ENCODE results near the gene GH2. TPM values are rescaled to one million over a fixed set of nuclear protein-coding genes. Genes with fewer than 3 reads are reported as not detected.

GH2 gene
- not detected in 2 replicates for total RNA-seq

GRCh38 chr17:63881935-63882601 is at the start of gene GH2:
Gene GH2 (minus strand): TSS chr17:63881944. CDS start chr17:63881801, 143 bp downstream.

GRCh38 chr17:63918789-63919305 is 37.1 kb upstream of the GH2 start, which contains the start of gene GH1:
Gene GH1 (minus strand): TSS chr17:63918839. CDS start chr17:63918776, 63 bp downstream.

GRCh38 chr17:63911041-63911635 is 29.4 kb upstream of the GH2 start, which contains the start of gene CSHL1:
Gene CSHL1 (minus strand): TSS chr17:63911258. CDS start chr17:63911196, 62 bp downstream.

GRCh38 chr17:63896524-63897354 is 15.0 kb upstream of the GH2 start, which contains the start of gene CSH1:
Gene CSH1 (minus strand): TSS chr17:63896574. CDS start chr17:63896511, 63 bp downstream.

GRCh38 chr17:63873577-63873976 is 8.2 kb downstream of the GH2 start, which contains the start of gene CSH2:
Gene CSH2 (minus strand): TSS chr17:63873677. CDS start chr17:63873614, 63 bp downstream.

GRCh38 chr17:63842540-63843386 is 39.0 kb downstream of the GH2 start, which contains the start of gene SMARCD2:
Gene SMARCD2 (minus strand): TSS chr17:63842685. CDS start chr17:63842674, 11 bp downstream.

Small RNA genes within 50 kb of the gene (small RNA-seq; reads per million reads assigned to genes)
- gene AC040958.1 (not detected), gene AC127029.1 (not detected), gene GH1 (not detected)

Other genes with a start within 250 kb of the GH2 start
- gene LIMD2, start 181.8 kb downstream of the GH2 start, total RNA-seq, result 6.8 and 10.5 TPM in 2 replicates
- gene STRADA, start 140.1 kb downstream of the GH2 start, total RNA-seq, result 23.9 and 29.4 TPM in 2 replicates
- 47.6 and 51.0 TPM in 2 replicates for gene CCDC47, start 108.3 kb downstream of the GH2 start, total RNA-seq
- gene DDX42, start 107.8 kb downstream of the GH2 start, total RNA-seq, result 66.4 and 72.7 TPM in 2 replicates
- gene PSMC5, start 54.5 kb downstream of the GH2 start, total RNA-seq, result 30.3 and 36.3 TPM in 2 replicates
- 29.5 and 44.5 TPM in 2 replicates for gene FTSJ3, start 54.3 kb downstream of the GH2 start, total RNA-seq
- 92.8 and 99.9 TPM in 2 replicates for gene SMARCD2, start 39.3 kb downstream of the GH2 start, total RNA-seq
- gene CSH2, start 8.3 kb downstream of the GH2 start, total RNA-seq, result not detected in 2 replicates
- gene CSH1, start 14.6 kb upstream of the GH2 start, total RNA-seq, result not detected in 2 replicates
- not detected in 2 replicates for gene CSHL1, start 29.3 kb upstream of the GH2 start, total RNA-seq
- gene GH1, start 36.9 kb upstream of the GH2 start, total RNA-seq, result not detected in 2 replicates
- gene CD79B, start 50.4 kb upstream of the GH2 start, total RNA-seq, result 0.16 and 0.24 TPM in 2 replicates
- gene SCN4A, start 91.0 kb upstream of the GH2 start, total RNA-seq, result under 0.01 TPM in 1 of 2 replicates, not detected in the other
- under 0.01 TPM in 1 of 2 replicates, not detected in the other for gene PRR29, start 116.4 kb upstream of the GH2 start, total RNA-seq
- gene ICAM2, start 138.7 kb upstream of the GH2 start, total RNA-seq, result 0.73 and 1.5 TPM in 2 replicates
- gene ERN1, start 248.2 kb upstream of the GH2 start, total RNA-seq, result 8.7 and 11.2 TPM in 2 replicates